Measurements from ENCODE around the gene HPSE2.

DNA sequence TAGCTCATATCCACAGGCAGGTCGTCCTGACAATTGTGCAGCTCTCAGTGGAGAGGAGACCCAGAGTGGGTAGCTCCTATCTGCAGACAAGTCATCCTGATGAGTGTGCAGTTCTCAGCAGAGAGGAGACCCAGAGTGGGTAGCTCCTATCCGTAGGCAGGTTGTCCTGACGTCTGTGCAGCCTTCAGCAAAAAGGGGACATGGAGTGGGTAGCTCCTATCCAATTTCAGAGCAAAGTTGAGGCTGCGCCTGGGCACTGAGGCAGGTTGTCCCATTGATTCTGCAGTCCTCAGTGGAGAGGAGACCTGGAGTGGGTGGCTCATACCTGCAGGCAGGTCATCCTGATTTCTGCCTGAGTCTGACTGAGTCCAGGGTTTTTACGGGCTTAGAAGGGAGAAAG, 111.8 kb downstream of the HPSE2 start:
- TF ChIP-seq EZH2 (IDR thresholded peaks at IDR 0.05) (no peak), POLR2AphosphoS5 (IDR thresholded peaks at IDR 0.05; ENCODE audit: borderline replicate concordance, low read depth, low read length) (no peak), FOXP2 (optimal IDR thresholded peaks at IDR 0.05; ENCODE audit: control extremely low read depth, extremely low read length, insufficient read depth) (no peak)
